Muscle of leg (tissue), 11 donors: ENCODE results near the gene SH2D2A. TPM values are rescaled to one million over a fixed set of nuclear protein-coding genes. Genes with fewer than 3 reads are reported as not detected.

Experiments
- DNase-seq: peaks from one replicate; pipeline ENCODE4 v3.0.0; 2013
- H3K27ac ChIP-seq: one replicate; pipeline ENCODE4 v1.5.1; 2013; ENCODE audit warnings: mild to moderate bottlenecking, low read length, control low read depth
- H3K27me3 ChIP-seq: one replicate; pipeline ENCODE4 v1.6.1; 2013; ENCODE audit warnings: low read length; ENCODE audit not compliant: control insufficient read depth, insufficient read depth
- H3K36me3 ChIP-seq: one replicate; pipeline ENCODE4 v1.6.1; 2013; ENCODE audit warnings: low read length; ENCODE audit not compliant: control insufficient read depth, insufficient read depth
- H3K4me1 ChIP-seq: one replicate; pipeline ENCODE4 v1.6.1; 2013; ENCODE audit warnings: low read length; ENCODE audit not compliant: control insufficient read depth, insufficient read depth
- H3K4me3 ChIP-seq: one replicate; pipeline ENCODE4 v1.5.1; 2013; ENCODE audit warnings: low read length, control low read depth
- H3K9me3 ChIP-seq: replicated peaks from 2 replicates; pipeline ENCODE4 v1.6.1; 2013; ENCODE audit warnings: low read depth, low read length; ENCODE audit not compliant: control insufficient read depth
- WGBS: methylation state at CpG from one replicate; pipeline ENCODE4 v1.1.5; 2013; ENCODE audit warnings: missing lambda C conversion rate; ENCODE audit not compliant: insufficient coverage; 5-methylcytosine and 5-hydroxymethylcytosine counted together
- polyA plus RNA-seq, 8 donors: library from polyadenylated mRNA; unstranded; fragments of 120-200 nt; gene quantifications; one replicate each; pipeline versions ENCODE4 v1.2.1 to v1.2.3, GENCODE V29; 2013; ENCODE audit warnings: inconsistent platforms in 1 of 8, low replicate concordance in 1 of 8; ENCODE audit not compliant: insufficient read length in 8 of 8, insufficient read depth in 1 of 8
- total RNA-seq: library from RNA; stranded (reverse); fragments of 120-200 nt; gene quantifications from one replicate; pipeline ENCODE4 v1.2.4, GENCODE V29; 2013

Gene SH2D2A
- total and polyA plus RNA-seq, 9 donors: 0.61 to 1.4 (median 0.82) TPM

GRCh38 chr1:156848461-156849150, 32.0 kb upstream of the SH2D2A start:
- peak; percentile 44 for DNase-seq

GRCh38 chr1:156847591-156848460, 31.2 kb upstream of the SH2D2A start:
- Histone ChIP-seq H3K27ac (no peak overlapping the region), H3K36me3 (no peaks in the 10 kb centered on the region), H3K4me3 (no peak overlapping the region), H3K4me1 (peaks cover 44% of the 10 kb centered on the region), H3K27me3 (peaks cover 76% of the 10 kb centered on the region), H3K9me3 (no peaks in the 10 kb centered on the region)
- no peak for DNase-seq
- WGBS: 67% methylated on average over 3 of the region's 7 CpGs

More at GRCh38 chr1:156848461-156849150, 32.0 kb upstream of the SH2D2A start:
- no peak overlapping the region for H3K4me3 ChIP-seq
- peaks cover 52% of the 10 kb centered on the region for H3K4me1 ChIP-seq
- WGBS: 5% methylated on average over 31 of the region's 36 CpGs
- H3K36me3 ChIP-seq: no peaks in the 10 kb centered on the region
- peaks cover 69% of the 10 kb centered on the region for H3K27me3 ChIP-seq
- H3K27ac ChIP-seq: no peak overlapping the region
- no peaks in the 10 kb centered on the region for H3K9me3 ChIP-seq

GRCh38 chr1:156846643-156847042, 30.0 kb upstream of the SH2D2A start:
- Histone ChIP-seq H3K27ac (no peak overlapping the region), H3K9me3 (no peaks in the 10 kb centered on the region), H3K4me3 (no peak overlapping the region), H3K36me3 (no peaks in the 10 kb centered on the region), H3K27me3 (peaks cover 82% of the 10 kb centered on the region), H3K4me1 (peaks cover 32% of the 10 kb centered on the region)
- no peak for DNase-seq
- WGBS: 92% methylated on average over 1 of the region's 5 CpGs

- H3K4me1 ChIP-seq: peaks cover 26% of the 10 kb centered on the region
- no peak overlapping the region for H3K4me3 ChIP-seq
- H3K9me3 ChIP-seq: no peaks in the 10 kb centered on the region
- no peak for DNase-seq
- no peaks in the 10 kb centered on the region for H3K36me3 ChIP-seq
- H3K27me3 ChIP-seq: peaks cover 83% of the 10 kb centered on the region
- H3K27ac ChIP-seq: no peak overlapping the region
- 35% methylated on average over 15 of the region's 18 CpGs for WGBS
Measured at GRCh38 chr1:156845953-156846545, 29.4 kb upstream of the SH2D2A start.

GRCh38 chr1:156845055-156845952, 28.7 kb upstream of the SH2D2A start:
- no peaks in the 10 kb centered on the region for H3K9me3 ChIP-seq
- H3K4me1 ChIP-seq: peaks cover 26% of the 10 kb centered on the region
- H3K36me3 ChIP-seq: no peaks in the 10 kb centered on the region
- 6% methylated on average over 39 of the region's 69 CpGs for WGBS
- DNase-seq: no peak
- H3K27ac ChIP-seq: no peak overlapping the region
- no peak overlapping the region for H3K4me3 ChIP-seq
- peaks cover 89% of the 10 kb centered on the region for H3K27me3 ChIP-seq

GRCh38 chr1:156844638-156845037, 28.0 kb upstream of the SH2D2A start:
- 22% methylated on average over 12 of the region's 14 CpGs for WGBS
- peaks cover 89% of the 10 kb centered on the region for H3K27me3 ChIP-seq
- no peak for DNase-seq
- H3K36me3 ChIP-seq: no peaks in the 10 kb centered on the region
- peaks cover 26% of the 10 kb centered on the region for H3K4me1 ChIP-seq
- no peak overlapping the region for H3K27ac ChIP-seq
- no peaks in the 10 kb centered on the region for H3K9me3 ChIP-seq
- no peak overlapping the region for H3K4me3 ChIP-seq

GRCh38 chr1:156844102-156844501, 27.5 kb upstream of the SH2D2A start:
- peaks cover 26% of the 10 kb centered on the region for H3K4me1 ChIP-seq
- WGBS: no CpG with 5 or more reads among the region's 6 CpGs
- no peak for DNase-seq
- H3K36me3 ChIP-seq: no peaks in the 10 kb centered on the region
- no peak overlapping the region for H3K4me3 ChIP-seq
- H3K9me3 ChIP-seq: no peaks in the 10 kb centered on the region
- H3K27ac ChIP-seq: no peak overlapping the region
- H3K27me3 ChIP-seq: peaks cover 89% of the 10 kb centered on the region

GRCh38 chr1:156842618-156843300, 26.1 kb upstream of the SH2D2A start:
- H3K36me3 ChIP-seq: no peaks in the 10 kb centered on the region
- peaks cover 14% of the 10 kb centered on the region for H3K4me1 ChIP-seq
- no peaks in the 10 kb centered on the region for H3K9me3 ChIP-seq
- no peak for DNase-seq
- no peak overlapping the region for H3K27ac ChIP-seq
- H3K4me3 ChIP-seq: no peak overlapping the region
- peaks cover 82% of the 10 kb centered on the region for H3K27me3 ChIP-seq
- 83% methylated on average over 8 of the region's 9 CpGs for WGBS

GRCh38 chr1:156841295-156841855, 24.7 kb upstream of the SH2D2A start:
- Histone ChIP-seq H3K27ac (no peak overlapping the region), H3K4me1 (peaks cover 7% of the 10 kb centered on the region), H3K4me3 (no peak overlapping the region), H3K36me3 (no peaks in the 10 kb centered on the region), H3K27me3 (peaks cover 80% of the 10 kb centered on the region), H3K9me3 (no peaks in the 10 kb centered on the region)
- no peak for DNase-seq
- WGBS: 74% methylated on average over 3 of the region's 16 CpGs
